Stimulated activated CD4-positive, alpha-beta T cell treated with anti-CD3 and anti-CD28 coated beads, Interleukin-15, amount 100 ng/mL, for 24 hours (primary cell): ENCODE measurements around the gene FAM13A.
"Not testable (repeated sequence)": the region's sequence is repeated elsewhere in the genome, so short reads cannot be mapped to it uniquely, and the experiment has no call there.

ENCODE experiments used
- DNase-seq: peaks from one replicate; pipeline ENCODE4 v3.0.0-alpha.2; 2020

Gene FAM13A

GRCh38 chr4:88955580-88956380, 101.2 kb downstream of the FAM13A start:
- DNase-seq = no peak

DNA sequence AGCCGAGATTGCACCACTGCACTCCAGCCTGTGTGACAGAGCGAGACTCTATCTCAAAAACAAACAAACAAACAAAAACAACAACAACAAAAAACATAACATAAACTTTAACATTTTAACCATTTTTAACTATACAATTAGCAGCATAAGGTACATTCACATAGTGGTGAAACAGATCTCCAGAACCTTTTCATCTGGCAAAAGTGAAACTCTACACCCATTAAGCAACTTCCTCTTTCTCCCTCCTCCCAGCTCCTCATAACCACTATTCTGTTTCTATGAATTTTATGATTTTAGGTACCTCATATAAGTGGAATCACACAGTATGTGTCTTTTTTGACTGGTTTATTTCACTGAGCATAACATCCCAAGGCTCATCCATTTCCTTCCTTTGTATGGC, 103.6 kb downstream of the FAM13A start:
- no peak for DNase-seq

DNA sequence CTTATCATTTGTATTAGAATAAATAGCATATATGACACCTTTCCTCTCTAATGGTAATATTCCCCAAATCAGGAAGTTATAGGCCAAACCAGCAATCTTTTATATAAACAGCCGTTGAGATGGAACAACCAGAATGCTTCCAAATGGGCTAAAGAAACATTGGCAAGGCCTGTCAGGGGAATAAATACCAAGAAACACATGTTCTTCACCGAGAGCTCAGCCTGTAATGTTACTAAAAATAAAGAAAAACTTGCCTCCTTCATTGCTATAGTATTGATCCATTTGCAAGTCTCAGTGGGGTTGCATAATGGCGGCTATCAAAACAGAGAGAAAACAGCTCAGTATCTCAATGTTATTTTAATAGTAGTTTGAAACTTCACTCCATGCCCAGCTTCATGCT, 104.9 kb downstream of the FAM13A start:
- DNase-seq = no peak

DNA sequence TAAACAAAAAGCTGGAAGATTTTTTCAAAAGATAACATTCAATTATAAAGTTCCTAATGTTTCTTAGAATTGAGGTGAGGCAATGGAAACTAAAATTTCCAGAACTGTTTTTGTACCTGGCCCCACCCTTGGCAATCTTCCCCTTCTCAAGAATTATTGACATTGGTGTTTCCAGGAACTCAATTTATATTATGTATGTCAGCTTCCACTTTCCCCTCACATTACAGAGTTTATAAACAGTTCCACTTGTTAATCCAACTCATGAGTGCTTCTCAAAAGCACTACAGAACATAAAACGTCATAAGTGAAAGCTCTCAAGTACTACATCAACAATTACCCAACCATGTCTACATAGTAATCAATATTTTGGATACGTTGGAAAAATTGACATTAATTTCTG, 107.4 kb downstream of the FAM13A start:
- DNase-seq = no peak

DNA sequence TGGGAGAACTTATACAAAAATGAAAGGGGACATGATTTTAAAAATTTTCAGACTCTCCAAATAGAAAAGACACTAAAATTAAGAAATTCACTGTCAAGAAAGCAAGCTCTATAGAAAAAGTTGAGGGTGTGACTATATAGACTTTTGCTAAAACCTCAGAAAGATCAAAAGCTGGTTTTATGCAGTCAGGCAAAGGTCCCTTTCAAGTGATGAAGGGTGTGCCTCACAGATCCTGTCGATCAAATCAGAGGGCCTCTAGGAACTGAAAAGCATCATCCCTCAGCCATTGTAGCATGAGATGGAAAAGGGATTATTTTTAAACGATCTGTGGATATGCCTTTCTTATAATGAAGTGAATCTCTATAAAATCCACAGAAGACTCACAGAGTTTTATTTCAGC, 116.5 kb downstream of the FAM13A start:
- no peak for DNase-seq

- DNase-seq = no peak
These were observed 117.3 kb downstream of the FAM13A start for GRCh38 chr4:88939697-88940096.

DNA sequence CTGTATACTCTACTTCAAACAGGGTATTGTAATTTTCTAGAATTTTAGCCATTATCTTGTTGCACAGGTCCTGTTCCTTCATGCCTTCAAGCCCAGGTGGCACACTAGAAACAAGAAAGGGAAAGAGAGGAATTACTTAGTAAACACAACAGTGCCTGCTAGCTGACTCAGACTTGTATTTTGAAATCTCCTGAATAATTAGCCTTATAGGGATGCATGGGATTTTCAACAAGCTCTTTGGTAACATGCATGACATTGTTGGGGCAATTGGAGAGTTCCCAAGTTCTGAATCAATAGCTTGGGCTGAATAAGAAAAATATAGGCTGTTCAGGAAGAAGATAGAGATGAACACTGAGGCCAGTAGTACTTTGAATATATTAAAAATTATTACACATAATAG, 118.8 kb downstream of the FAM13A start:
- no peak for DNase-seq

- no peak for DNase-seq
These were observed 119.9 kb downstream of the FAM13A start for GRCh38 chr4:88937081-88937480.

GRCh38 chr4:88933414-88934160, 123.4 kb downstream of the FAM13A start:
- DNase-seq = no peak

- DNase-seq = no peak
These were observed 128.1 kb downstream of the FAM13A start for GRCh38 chr4:88928852-88929251.

DNA sequence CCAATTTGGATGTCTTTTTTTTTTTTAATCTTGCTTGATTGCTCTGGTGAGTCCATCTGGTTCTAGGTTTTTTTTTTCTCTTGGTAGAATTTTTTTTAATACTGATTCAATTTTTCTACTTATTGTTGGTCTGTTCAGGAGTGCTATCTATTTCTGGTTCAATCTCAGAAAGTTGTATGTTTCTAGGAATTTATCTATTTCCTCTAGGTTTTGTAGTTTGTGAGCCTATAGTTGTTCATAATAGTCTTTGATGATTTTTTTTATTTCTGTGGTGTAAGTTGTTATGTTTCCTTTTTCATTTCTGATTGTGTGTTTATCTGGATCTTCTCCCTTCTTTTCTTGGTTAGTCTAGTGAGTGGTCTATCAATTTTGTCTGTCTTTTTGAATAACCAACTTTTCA, 129.6 kb downstream of the FAM13A start:
- DNase-seq = no peak

DNA sequence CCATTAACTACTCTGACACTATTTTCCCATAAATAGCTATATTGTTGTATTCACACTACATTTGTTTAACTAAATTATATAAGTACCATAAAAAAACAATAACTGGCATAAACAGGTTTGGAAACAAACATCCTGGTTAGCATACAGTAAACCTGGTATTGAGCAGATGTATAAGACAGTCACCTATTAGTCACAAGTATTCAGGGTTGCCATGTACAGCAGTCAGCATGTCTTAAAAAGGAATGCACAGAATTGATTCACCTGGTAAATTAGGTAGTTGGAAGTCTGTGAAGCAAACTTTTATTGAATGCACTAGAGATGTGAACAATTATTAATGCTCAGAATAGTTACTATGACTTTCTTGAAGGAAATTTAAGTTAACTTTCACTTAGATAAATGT, 137.9 kb downstream of the FAM13A start:
- no peak for DNase-seq

GRCh38 chr4:88913181-88913580, 143.8 kb downstream of the FAM13A start:
- DNase-seq = not testable (repeated sequence)

DNA sequence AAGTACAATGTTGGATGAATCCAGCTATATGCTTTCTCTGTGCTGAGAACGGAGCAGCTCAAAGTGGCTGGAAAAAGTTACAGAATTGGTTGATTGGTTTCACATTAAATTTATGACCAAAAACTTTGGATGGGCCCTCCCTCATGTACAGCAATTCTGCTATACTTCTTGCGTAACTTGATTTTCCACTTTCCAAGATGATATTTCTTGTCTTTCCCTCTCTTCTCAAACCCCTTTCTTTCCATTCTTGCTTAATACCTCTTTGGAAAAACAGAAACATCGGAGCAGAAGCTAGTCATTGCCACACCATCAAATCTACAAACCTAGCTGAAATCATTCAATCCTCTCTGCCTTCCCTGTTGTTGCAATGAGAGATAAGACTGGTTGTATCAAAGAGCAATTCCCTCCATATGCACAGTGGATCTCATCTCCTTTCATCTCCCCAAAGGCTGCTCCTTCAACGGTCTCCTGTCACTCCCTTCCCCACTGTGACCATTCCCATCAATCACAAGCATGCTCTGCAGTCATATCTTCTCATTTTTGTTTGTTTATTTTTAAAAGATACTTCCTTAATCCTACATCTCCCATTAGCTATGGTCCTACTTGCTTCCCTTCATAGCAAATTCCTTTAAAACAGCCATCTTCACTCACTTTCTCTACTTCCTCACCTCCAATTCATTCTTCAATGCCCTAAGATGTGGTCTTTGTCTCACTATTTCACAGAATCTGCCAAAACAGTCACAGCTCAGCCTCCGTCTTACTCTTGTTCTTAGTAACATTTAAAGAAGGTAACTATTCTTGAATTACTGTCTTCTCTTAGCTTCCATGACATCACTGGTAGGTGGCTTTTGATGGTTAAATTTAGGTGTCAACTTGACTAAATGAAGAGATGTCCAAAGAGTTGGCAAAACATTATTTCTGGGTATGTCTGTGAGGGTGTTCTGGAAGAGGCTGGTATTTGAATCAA, 145.5 kb downstream of the FAM13A start:
- DNase-seq = peak; percentile 6

DNA sequence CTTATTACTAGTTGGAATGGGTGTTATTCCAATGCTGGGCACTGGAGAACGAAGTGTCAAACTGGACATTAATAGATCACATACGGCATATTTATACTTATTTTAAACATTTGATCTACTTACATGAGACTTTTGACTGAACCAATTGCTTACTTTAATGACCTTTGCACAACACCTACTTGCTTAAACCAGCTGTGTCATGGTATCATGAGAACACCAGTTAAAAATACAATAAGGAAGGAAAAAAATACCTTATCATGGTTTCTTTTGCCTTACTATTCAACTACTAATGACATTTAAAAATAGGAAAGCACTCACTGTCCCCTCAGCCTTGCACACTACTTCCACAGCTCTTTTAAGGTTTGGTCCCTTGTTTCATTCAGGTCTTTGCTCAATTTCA, 146.9 kb downstream of the FAM13A start:
- no peak for DNase-seq

DNA sequence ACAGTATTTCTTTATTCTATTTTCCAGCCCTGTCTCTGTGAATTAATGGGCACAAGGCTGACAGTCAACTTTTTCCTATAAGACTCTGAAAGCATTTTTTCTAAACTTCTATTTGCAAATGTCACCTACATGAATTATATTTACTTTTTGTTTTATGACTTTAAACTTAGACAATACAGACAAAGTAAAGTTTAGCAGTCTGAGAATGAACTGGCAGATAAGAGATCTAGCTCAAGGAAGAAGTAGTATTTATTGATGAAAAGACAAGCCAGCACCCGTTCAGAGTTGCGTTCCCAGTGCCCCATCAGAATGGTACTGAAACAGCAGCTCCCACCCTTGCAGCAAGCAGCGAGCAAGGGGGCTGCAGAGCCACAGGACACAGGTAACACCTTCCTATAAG, 148.5 kb downstream of the FAM13A start:
- no peak for DNase-seq

- DNase-seq = no peak
These were observed 149.0 kb downstream of the FAM13A start for GRCh38 chr4:88908003-88908402.

- DNase-seq = no peak
These were observed 149.5 kb downstream of the FAM13A start for GRCh38 chr4:88907478-88907877.

DNA sequence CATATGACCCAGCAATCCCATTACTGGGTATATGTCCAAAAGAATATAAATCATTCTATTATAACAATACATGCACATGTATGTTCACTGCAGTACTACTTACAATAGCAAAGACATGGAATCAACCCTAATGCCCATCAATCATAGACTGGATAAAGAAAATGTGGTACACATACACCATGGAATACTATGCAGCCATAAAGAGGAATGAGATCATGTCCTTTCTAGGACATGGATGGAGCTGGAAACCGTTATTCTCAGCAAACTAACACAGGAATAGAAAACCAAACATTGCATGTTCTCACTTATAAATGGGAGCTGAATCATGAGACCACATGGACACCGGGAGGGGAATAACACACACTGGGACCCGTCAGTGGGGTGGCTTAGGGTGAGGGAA, 152.7 kb downstream of the FAM13A start:
- DNase-seq = not testable (repeated sequence)

GRCh38 chr4:88900432-88900831, 156.6 kb downstream of the FAM13A start:
- no peak for DNase-seq

GRCh38 chr4:88897752-88898151, 159.2 kb downstream of the FAM13A start:
- DNase-seq = no peak

DNA sequence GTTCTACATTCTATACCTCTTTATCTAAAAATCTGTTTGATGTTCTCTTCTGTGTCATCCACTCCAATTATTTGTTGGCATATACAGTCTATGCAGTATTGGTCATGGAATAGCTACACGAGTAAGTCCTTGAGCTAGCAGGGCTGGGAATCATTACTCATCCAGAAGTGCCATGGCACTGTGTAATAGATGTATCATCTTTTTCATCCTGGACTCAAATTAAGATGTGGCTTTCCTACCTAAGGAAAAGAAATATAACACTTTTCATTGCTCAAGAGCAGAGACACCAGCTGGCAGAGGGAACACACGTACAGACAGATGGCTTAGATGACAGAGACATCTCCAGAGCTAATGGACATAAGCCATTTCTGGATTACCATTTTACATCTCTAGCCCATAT, 159.8 kb downstream of the FAM13A start:
- DNase-seq = no peak

GRCh38 chr4:88893961-88894360, 163.0 kb downstream of the FAM13A start:
- no peak for DNase-seq
